T-helper 1 cell treated with Interleukin-12 subunit alpha and Interleukin-12 subunit beta and Interleukin-4 antibody, amounts not matched to agents 30 μg/mL and 1 μg/mL, for 36 hours (primary cell): ENCODE data around the gene ZBTB42.

ENCODE experiments used
- H3K27ac Mint-ChIP-seq: one replicate; pipeline ENCODE4 v1.8.0; 2021; ENCODE audit warnings: mild to moderate bottlenecking, mixed read lengths
- H3K27me3 Mint-ChIP-seq: one replicate; pipeline ENCODE4 v1.8.0; 2021; ENCODE audit warnings: low read depth, mixed read lengths
- H3K36me3 Mint-ChIP-seq: one replicate; pipeline ENCODE4 v1.8.0; 2021; ENCODE audit warnings: low read depth, mixed read lengths
- H3K4me1 Mint-ChIP-seq: one replicate; pipeline ENCODE4 v1.8.0; 2021; ENCODE audit warnings: low read depth, mixed read lengths
- H3K4me3 Mint-ChIP-seq: one replicate; pipeline ENCODE4 v1.8.0; 2021; ENCODE audit warnings: mild to moderate bottlenecking, moderate library complexity, mixed read lengths
- H3K9me3 Mint-ChIP-seq: one replicate; pipeline ENCODE4 v1.8.0; 2021; ENCODE audit warnings: mixed read lengths

Gene ZBTB42

DNA sequence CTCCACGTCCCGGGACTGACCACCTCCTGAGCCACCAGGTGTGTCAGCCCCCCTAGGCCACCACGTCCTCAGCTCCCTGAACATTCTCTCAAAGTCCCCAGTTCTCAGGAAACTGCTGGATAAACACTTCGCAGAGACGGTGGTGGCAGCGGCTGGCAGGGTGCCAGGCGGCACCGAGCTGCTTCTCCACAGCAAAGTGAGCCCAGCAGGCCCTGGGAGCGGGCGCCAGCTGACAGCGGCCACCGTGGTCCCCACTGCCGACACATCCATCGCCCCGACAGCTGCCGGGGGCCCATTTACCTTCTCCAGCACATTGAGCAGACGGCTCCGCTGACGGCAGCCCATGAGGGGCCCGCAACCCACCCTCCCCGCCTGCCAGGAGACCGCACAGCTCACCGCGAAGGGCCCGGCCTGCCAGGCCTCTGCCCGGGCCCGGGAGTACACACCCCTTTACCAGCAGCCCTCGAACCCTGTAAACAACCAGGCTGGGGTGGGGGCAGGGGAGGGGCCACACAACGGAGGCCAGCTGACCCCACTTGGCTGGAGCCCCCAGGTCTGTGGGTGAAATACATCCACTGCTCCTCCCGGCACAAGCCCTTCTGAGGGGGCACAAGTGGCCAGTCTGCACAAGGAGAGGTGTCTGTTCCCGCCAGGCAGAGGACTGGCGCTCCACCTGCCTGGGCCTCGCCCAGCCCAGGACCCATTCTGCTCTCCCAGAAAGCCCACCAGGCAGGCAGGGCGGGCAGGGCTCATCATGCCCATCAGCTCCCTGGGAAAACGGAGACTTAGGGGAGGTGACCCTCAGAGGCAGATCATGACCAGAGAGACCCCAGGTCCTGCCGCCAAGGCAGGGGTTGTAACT is 15.8 kb upstream of the ZBTB42 start:
- Mint-ChIP-seq H3K4me3 (no peak overlapping the region), H3K27ac (no peak overlapping the region), H3K4me1 (no peaks in the 10 kb centered on the region), H3K9me3 (no peaks in the 10 kb centered on the region), H3K36me3 (no peaks in the 10 kb centered on the region), H3K27me3 (no peaks in the 10 kb centered on the region)

DNA sequence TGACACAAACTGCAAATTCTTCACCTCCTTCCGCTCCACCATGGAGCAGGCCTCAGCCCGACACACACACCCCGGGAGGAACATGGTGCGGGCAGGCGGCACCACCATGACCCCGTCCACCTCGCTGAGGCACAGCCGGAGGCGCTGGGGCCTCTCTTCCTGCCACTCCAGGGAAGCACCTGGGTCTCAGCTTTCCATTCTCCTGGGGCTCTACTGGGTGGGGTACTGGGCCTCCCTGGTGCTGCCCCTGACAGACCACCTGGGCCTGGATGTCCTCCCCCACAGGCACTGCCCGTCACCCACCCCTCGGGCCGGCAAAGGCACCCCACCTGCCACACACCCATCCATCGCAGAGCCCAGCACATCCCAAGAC is 15.2 kb upstream of the ZBTB42 start:
- H3K4me3 Mint-ChIP-seq: no peak overlapping the region
- H3K27ac Mint-ChIP-seq: no peak overlapping the region
- H3K4me1 Mint-ChIP-seq: no peaks in the 10 kb centered on the region
- H3K36me3 Mint-ChIP-seq: no peaks in the 10 kb centered on the region
- no peaks in the 10 kb centered on the region for H3K27me3 Mint-ChIP-seq
- no peaks in the 10 kb centered on the region for H3K9me3 Mint-ChIP-seq

DNA sequence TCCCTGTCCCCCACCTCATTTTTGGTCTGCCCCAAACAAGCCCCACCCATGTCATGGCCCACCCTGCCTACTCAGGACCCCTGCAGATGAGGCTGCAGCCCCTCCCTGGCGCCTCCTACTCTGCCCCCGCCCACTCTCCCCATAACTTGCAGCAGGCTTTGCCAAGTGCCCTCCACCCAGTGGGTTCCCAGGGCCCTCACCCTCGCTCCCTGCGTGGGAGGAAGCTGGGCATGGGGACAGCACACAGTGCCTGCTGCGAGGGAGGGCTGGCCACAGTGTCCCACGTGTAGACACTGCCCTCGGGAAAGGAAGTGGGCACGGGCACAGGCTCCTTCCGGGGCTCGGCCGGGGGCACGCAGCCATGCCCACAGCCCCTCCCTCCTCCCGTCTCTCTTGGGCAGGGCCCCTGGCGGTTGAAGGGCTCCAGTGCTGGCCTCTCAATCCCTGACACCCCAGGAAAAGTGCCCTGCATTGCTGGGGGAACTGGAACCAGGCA is 14.8 kb upstream of the ZBTB42 start:
- no peaks in the 10 kb centered on the region for H3K27me3 Mint-ChIP-seq
- H3K9me3 Mint-ChIP-seq: no peaks in the 10 kb centered on the region
- H3K4me3 Mint-ChIP-seq: no peak overlapping the region
- H3K4me1 Mint-ChIP-seq: no peaks in the 10 kb centered on the region
- H3K27ac Mint-ChIP-seq: no peak overlapping the region
- H3K36me3 Mint-ChIP-seq: peaks cover 3% of the 10 kb centered on the region

DNA sequence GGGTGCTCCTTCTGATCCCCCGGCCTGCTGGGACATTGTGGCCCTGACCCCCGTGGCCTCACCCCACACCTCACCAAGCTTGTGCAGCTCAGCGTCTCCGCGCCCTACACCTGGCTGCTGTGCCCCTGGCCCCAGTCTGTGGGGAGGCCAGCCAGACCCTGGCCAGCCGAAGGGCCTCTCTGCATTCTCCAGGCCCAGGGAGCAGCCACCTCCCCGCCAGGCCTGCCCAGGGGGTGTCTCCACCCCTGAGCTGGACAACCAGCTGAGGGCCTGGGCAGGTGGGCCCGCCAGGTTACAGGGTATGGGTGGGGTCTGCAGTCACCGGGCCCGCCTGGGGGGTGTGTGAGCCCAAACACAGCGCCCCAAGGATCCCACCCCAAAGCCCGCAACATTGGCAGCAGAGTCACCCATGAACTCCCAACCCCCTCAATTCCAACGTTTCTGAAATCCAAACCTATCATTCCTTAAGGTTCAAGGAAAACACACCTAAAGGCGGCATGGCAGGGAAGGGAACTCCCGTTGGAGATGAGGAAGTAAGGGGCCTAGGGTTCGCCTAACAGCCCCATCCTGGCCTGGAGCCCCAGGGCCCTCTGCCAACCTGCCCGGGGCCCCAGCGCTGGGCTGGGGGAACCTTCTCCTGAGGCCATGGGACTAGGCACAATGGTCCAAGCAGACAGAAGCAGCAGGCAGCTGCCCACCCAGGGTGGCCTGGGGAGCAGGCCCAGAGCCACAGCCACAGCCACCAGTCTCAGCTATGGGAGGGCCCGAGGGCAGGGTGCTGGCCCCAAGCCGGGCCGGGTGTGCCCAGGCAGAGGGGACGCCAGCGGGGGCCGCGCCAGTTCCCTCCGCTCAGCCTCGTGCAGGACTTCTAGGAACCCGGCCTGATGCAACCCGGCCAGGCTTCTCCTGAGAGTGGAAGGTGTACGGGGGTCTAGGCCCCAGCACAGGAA is 13.9 kb upstream of the ZBTB42 start:
- peaks cover 3% of the 10 kb centered on the region for H3K4me1 Mint-ChIP-seq
- no peak overlapping the region for H3K4me3 Mint-ChIP-seq
- H3K36me3 Mint-ChIP-seq: peaks cover 6% of the 10 kb centered on the region
- H3K27me3 Mint-ChIP-seq: no peaks in the 10 kb centered on the region
- no peaks in the 10 kb centered on the region for H3K9me3 Mint-ChIP-seq
- no peak overlapping the region for H3K27ac Mint-ChIP-seq

DNA sequence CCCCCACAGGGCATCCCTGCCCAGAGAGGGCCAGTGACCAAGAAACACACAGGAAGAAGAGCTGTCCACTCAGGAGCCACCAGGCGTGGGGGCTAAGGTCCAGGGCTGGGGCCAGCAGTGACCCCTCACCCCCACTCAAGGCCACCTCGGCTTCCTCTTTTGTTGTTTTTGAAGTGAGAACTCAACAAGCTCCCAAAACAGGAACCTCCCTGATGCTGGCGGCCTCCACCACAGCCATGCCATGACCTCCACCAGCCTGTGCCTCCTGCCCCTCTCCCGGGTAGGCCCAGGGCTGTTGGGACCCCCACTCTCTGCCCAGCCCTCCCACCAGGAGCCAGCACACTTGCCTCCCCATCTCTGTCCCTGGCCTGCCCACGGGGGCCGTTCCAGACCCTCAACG is 13.2 kb upstream of the ZBTB42 start:
- Mint-ChIP-seq H3K9me3 (no peaks in the 10 kb centered on the region), H3K4me3 (no peak overlapping the region), H3K27ac (no peak overlapping the region), H3K36me3 (peaks cover 6% of the 10 kb centered on the region), H3K4me1 (peaks cover 4% of the 10 kb centered on the region), H3K27me3 (no peaks in the 10 kb centered on the region)

GRCh38 chr14:104788161-104788818 is 12.6 kb upstream of the ZBTB42 start:
- Mint-ChIP-seq H3K9me3 (no peaks in the 10 kb centered on the region), H3K27me3 (no peaks in the 10 kb centered on the region), H3K27ac (no peak overlapping the region), H3K4me3 (no peak overlapping the region), H3K36me3 (peaks cover 6% of the 10 kb centered on the region), H3K4me1 (peaks cover 10% of the 10 kb centered on the region)

GRCh38 chr14:104788873-104789663 is 11.8 kb upstream of the ZBTB42 start:
- Mint-ChIP-seq H3K4me3 (no peak overlapping the region), H3K4me1 (peaks cover 17% of the 10 kb centered on the region), H3K36me3 (peaks cover 6% of the 10 kb centered on the region), H3K27me3 (no peaks in the 10 kb centered on the region), H3K9me3 (no peaks in the 10 kb centered on the region), H3K27ac (no peak overlapping the region)

- peaks cover 6% of the 10 kb centered on the region for H3K36me3 Mint-ChIP-seq
- no peak overlapping the region for H3K4me3 Mint-ChIP-seq
- no peaks in the 10 kb centered on the region for H3K27me3 Mint-ChIP-seq
- H3K4me1 Mint-ChIP-seq: peaks cover 20% of the 10 kb centered on the region
- H3K9me3 Mint-ChIP-seq: no peaks in the 10 kb centered on the region
- H3K27ac Mint-ChIP-seq: no peak overlapping the region
Observed at GRCh38 chr14:104789752-104790743, 10.9 kb upstream of the ZBTB42 start.

- H3K36me3 Mint-ChIP-seq: peaks cover 6% of the 10 kb centered on the region
- no peak overlapping the region for H3K4me3 Mint-ChIP-seq
- H3K27ac Mint-ChIP-seq: no peak overlapping the region
- no peaks in the 10 kb centered on the region for H3K9me3 Mint-ChIP-seq
- H3K27me3 Mint-ChIP-seq: no peaks in the 10 kb centered on the region
- peaks cover 26% of the 10 kb centered on the region for H3K4me1 Mint-ChIP-seq
Observed at GRCh38 chr14:104791425-104791824, 9.5 kb upstream of the ZBTB42 start.

- Mint-ChIP-seq H3K9me3 (no peaks in the 10 kb centered on the region), H3K4me3 (peak overlapping the region; percentile 48), H3K27me3 (no peaks in the 10 kb centered on the region), H3K27ac (no peak overlapping the region), H3K36me3 (peaks cover 6% of the 10 kb centered on the region), H3K4me1 (peaks cover 28% of the 10 kb centered on the region)
Observed at GRCh38 chr14:104792101-104792884, 8.6 kb upstream of the ZBTB42 start.

- Mint-ChIP-seq H3K36me3 (peaks cover 6% of the 10 kb centered on the region), H3K27me3 (peaks cover 2% of the 10 kb centered on the region), H3K9me3 (no peaks in the 10 kb centered on the region), H3K27ac (peak overlapping the region; percentile 70), H3K4me1 (peaks cover 28% of the 10 kb centered on the region), H3K4me3 (peak overlapping the region; percentile 86)
Observed at GRCh38 chr14:104792945-104793702, 7.8 kb upstream of the ZBTB42 start.

DNA sequence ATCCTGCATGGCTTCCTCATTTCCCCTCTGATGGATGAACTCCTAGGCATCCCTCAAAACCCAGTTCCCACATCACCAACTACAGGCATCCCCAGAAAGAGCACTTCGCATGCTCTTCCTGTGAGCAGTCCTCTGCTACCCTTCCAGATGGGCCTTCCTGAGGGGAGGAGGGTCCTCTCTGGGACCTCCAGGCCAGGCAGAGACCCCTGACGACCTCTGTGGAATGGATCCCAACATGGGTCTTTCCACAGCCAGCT is 7.3 kb upstream of the ZBTB42 start:
- H3K36me3 Mint-ChIP-seq: peaks cover 6% of the 10 kb centered on the region
- H3K4me3 Mint-ChIP-seq: peak overlapping the region; percentile 86
- peaks cover 7% of the 10 kb centered on the region for H3K27me3 Mint-ChIP-seq
- H3K4me1 Mint-ChIP-seq: peaks cover 30% of the 10 kb centered on the region
- H3K27ac Mint-ChIP-seq: peak overlapping the region; percentile 70
- no peaks in the 10 kb centered on the region for H3K9me3 Mint-ChIP-seq
